HG02610 (cell line): ENCODE measurements around the gene TSKS.

Experiments used
- ATAC-seq: cut with Tn5 transposase; IDR thresholded peaks from one replicate; pipeline ENCODE4 v1.9.1; 2021; ENCODE audit warnings: mild to moderate bottlenecking, moderate library complexity; ENCODE audit not compliant: unreplicated experiment

The TSKS gene, protein sequence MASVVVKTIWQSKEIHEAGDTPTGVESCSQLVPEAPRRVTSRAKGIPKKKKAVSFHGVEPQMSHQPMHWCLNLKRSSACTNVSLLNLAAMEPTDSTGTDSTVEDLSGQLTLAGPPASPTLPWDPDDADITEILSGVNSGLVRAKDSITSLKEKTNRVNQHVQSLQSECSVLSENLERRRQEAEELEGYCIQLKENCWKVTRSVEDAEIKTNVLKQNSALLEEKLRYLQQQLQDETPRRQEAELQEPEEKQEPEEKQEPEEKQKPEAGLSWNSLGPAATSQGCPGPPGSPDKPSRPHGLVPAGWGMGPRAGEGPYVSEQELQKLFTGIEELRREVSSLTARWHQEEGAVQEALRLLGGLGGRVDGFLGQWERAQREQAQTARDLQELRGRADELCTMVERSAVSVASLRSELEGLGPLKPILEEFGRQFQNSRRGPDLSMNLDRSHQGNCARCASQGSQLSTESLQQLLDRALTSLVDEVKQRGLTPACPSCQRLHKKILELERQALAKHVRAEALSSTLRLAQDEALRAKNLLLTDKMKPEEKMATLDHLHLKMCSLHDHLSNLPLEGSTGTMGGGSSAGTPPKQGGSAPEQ

DNA sequence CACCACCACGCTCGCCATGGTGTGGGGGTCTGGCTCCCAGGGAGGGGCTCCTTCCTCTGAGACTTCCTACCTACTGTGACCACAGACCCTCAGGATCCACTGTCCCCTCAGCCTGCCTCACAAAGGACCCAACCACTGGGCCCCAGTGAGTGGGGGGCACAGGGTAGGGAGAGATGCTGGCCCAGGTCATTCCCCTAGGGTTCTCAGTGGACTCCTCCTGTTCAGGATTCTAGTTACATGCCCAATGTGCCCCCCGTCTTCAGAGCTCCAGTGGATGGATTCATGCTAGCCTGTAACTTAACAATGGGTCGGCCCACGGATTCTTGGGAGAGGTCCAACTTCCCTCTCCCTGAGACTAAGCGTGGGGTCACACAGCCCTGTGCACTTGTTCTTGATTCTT lies at the start of gene TSKS:
TSS of gene TSKS (minus strand) at position 77 of the 400 bp plus-strand sequence. CDS start at position 18, 59 bp downstream.
- no peak for ATAC-seq

DNA sequence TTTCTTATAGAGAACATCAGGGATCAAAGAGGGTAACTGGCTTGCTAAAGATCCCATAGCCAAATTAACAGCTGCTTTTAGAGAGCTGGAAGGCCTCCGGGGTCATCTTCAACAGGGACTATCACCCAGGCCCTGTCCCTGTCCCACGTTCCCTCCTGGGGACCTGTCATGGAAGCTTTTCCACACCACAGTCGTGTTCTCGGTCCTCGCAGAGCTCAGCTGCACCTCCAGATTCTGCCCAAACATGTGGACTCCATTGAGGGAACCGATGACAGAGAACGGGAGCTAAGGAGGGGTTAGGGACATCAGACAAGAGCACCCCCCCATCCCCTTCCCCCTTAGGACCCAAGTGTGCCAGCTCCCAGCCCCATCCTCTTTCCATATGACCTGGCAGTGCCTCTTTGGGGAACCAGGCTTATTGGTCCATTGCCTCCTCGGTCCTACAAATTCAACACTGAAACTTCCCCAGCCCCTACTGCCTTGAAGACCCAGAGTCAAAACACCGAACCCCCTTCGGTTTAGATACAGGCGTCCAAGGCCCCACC lies 49.4 kb upstream of the TSKS start:
- no peak for ATAC-seq

DNA sequence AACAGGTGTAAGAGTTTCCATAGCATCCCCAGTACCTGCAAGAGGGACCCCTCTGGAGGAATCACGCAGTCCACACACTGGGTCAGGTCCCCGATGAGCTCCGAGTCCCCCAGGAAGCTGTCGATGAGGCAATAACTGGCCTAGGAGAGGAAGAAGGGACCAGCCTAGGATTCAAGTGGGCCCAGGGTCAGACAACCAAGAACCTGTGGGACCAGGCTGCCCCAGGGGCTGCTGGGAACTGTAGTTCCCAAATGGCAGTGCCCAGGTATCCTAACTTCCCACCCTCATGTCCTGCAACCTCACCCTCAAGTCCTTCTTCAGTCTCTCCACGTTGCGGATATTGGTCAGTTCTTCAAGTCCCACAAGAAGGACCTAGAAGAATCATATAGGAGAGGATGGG lies 48.2 kb upstream of the TSKS start:
- ATAC-seq: no peak

DNA sequence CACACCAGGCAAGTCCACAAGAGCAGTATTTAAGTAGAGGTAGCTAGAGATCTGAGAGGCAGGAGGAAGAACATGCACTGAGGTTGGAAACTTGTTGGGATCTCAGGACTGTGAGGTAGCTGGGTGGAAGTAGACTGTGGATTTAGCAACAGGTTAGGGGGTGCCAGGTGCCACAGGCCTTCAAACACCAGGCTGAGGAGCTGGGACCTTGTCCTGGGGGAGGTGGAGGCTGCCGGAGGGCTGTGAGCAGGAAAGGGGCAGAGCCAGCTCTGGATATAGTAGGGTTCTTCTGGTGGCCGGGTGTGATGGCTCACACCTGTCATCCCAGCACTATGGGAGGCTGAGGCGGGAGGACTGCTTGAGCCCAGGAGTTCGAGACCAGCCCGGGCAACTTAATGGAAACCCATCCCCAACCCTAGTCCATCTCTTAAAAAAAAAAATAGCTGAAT lies 46.9 kb upstream of the TSKS start:
- no peak for ATAC-seq

DNA sequence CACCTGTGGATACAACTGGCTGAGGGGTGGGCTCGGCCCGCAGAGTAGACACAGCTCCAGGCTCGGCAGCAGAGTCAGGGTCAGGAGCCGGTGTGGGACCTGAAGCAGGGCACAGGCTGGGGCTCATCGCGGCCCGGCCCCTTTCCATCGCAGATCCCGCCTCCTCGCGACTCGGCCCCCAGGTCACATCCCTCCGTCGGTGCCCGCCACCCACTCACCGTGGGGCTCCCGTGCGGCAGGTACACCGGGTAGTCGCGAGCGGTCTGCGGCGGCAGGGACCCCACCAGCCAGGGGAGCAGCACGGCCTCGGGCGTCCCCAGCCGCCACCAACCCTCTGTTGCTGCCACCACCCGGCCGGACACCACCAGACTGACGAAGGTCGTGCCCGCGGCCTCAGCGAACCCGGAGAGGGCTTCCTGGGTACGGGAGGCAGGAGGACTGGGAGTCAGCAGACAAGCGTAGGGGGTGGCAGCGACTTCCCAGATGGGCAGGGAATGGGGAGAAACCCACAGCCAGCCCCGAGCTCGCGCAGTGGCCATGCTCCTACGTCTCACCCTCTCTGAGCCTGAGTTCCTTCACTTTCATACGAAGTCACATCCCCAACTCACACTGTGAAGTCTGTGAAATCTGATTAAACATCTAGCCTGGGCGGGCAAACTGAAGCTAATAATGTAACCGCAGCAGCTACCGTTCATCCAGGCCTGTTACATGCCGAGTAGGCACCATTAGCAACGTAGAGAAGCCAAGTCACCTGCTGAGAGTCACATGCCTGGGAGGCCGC lies 46.2 kb upstream of the TSKS start:
- ATAC-seq: no peak

DNA sequence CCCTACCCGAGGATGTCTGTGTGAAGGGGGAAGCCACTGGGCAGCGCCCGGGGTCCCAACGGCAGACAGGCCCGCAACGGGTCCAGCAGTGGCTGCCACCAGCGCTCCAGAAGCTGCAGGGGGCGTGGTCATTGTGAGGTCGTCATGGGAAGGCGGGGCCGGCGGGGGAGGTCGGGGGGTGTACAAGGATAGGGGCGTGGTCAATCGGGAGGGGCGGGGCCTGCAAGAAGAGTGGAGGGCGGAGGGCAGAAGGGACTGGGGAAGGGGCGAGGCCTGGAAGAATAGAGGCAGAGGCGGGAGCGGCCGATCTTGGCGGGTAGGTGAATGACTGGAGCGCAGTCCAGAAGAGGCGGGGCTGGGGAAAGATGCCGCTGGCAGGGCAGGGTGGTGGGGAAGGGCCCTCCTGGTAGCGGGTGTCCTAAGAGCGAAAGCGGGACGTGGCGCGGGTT lies 45.6 kb upstream of the TSKS start:
- no peak for ATAC-seq

DNA sequence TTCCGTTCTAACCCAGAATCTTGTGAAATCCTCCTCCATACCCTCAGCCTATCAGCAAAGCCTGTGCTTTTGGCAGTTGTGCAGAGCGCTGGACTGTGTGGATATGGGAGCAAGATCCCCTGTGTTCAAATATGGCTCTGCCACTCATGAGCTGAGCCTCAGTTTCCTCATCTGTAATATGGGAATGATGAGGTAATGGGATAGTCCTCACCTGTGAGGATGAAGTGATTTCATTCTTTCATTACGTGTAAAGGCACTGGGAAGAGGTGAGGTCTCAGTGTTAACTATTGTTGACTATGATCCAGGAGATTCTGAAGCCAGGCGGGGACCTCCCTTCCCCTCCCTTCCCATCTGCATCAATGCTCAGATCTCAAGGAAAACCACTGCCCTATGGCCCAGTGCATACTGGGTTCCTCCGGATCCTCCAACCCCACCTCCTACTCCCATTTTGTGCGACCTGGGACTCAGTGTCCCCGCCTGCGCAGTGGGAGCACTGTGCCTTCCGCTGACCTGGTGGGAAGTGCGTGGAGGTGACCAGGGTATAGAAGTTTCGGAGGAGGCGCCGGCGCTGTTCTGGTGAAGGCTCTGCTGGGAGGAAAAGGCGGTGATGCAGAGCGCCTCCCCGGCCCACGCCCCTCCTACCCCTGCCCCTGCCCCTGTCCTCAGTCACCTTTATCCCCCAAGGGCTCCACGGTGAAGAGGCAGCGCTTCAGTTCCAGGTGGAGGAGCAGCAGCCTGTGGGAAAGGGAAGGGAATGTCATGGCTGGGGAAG lies 45.0 kb upstream of the TSKS start:
- ATAC-seq: no peak

DNA sequence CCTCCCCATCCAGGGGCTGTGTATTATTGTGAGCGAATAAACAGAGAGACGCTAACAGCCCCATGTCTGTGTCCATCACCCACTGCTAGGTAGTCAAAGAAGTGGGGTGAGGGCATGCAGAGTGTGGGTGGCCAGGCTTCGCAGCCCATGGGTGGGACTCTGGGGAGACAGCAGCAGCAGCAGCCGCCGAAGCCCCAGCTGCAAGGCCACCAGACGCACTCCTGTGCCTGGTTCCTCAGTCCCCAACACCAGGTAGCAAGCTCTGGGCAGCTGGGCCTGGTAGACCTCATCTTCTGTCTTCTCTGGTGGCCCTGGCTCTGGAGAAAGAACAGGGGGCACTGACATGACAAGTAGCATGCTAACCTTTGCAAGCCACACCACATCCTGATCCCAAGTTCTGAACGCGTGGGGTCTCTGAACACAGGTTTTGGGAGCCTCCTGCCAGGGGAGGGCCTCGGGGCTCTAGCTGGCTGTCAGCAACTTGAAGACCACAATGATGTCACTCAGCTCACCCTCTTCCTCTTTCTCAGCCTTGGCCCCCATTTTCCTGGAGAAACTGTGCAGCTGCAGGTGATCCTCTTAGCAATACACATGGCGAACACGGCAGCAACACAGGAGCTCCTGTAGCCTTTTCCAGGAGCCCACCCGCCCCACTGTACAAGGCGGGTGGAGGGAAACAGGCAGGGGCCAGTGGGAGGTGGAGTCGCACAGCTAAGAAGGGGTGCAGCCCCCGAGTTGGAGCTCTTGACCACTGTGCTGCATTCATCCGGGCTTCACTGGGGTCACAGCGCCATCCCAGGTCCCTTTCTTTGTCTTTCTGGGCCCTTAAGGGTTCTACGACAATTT lies 44.2 kb upstream of the TSKS start:
- ATAC-seq: no peak

DNA sequence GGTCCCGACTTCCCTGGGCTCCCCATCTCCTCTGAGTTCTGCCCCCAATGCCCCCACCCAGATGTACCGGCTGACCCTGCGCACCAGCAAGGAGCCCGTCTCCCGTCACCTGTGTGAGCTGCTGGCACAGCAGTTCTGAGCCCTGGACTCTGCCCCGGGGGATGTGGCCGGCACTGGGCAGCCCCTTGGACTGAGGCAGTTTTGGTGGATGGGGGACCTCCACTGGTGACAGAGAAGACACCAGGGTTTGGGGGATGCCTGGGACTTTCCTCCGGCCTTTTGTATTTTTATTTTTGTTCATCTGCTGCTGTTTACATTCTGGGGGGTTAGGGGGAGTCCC lies 43.5 kb upstream of the TSKS start:
- ATAC-seq: no peak

DNA sequence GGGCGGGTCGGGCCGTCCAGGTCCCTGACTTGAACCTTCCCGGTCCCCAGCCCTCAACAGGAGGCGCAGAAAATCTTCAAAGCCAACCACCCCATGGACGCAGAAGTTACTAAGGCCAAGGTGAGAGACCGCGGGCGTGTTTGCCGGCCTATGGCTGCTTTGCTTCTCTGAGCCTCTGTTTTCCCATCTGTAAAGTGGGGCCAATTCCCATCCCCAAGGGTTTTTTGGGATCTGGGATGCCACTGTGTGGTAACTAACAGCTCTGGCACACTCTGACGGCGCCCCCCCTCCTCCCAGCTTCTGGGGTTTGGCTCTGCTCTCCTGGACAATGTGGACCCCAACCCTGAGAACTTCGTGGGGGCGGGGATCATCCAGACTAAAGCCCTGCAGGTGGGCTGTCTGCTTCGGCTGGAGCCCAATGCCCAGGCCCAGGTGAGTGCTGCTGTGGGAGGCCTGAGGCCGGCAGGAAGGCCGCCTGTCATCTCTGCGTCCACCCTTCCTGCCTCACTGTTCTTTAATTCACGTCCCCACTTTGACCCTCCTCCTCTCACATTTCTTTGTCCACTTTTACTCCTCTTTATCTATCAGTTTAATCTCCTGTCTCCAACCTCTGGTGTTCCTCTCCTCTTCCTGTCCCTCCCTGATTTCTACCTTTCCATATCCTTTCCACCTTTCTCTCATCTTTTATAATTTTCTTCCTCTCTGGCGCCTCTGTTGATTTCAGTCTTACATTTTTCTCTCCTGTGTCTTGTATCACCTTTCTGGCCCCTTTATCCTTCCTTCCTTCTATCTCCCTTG lies 42.9 kb upstream of the TSKS start:
- no peak for ATAC-seq

DNA sequence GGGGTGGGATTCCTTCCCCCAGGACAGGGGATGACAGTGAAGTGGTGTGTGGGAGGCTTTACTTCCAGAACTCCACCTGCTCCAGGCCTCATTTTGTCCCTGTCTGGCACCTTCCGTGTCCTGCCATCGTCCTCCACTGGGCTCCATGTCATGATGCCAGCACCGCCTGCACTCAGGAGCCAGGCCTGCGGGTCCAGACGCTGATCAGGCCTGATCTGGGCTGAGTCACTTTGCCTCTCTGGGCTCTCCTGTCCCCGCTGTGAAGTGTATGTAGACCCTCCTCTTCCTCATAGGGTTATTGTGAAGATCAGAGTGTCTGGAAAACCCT lies 40.4 kb upstream of the TSKS start:
- no peak for ATAC-seq

DNA sequence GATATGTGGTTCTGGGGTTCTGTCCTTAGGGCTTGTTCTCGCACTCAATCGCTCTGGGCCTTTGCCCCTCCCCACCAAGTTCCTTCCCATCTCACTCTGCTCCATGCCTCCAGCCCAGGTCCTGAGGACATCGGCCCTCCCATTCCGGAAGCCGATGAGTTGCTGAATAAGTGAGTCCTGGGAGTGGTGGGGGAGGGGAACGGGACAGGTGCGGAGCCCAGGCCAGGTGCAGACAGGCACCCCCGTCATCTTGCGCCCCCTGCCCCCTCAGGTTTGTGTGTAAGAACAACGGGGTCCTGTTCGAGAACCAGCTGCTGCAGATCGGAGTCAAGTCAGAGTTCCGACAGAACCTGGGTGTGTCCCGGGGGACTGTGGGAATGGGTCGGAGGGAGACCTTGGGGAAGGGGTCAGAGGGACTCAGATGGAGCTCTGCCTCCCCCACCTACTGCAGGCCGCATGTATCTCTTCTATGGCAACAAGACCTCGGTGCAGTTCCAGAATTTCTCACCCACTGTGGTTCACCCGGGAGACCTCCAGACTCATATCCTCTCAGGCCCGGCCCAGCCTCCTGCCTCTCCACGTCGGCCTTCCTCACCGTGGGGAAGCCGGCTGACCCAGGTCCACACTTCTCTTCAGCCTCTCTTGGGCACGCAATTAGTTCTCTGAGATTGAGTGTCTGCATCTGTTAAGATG lies 39.9 kb upstream of the TSKS start:
- ATAC-seq: no peak

DNA sequence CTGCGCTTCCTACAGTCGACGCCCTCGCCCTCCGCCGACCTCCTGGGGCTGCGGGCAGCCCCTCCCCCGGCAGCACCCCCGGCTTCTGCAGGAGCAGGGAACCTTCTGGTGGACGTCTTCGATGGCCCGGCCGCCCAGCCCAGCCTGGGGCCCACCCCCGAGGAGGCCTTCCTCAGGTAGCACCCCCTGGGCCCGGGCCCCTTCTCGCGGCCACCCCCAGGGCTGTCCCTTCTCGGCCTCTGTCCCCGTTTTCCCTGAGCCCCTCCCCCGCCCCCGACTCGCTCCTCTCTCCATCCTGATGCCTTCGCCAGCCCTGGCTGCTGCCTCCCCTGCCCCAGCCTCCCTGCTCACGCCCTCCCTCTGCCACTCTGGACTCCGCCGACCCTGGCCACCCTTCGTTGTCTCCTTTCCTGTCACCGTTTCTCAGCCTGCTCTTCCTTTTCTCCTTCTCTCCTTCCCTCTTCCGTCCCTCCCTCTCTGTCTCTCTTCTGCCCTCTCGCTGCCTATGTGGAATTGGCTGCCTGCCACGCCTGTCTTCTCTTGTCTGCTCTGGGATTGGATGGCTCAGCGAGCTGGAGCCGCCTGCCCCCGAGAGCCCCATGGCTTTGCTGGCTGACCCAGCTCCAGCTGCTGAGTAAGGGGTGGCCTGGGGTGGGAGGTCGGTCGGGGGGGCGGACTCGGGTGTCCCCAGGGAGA lies 39.0 kb upstream of the TSKS start:
- ATAC-seq: no peak

DNA sequence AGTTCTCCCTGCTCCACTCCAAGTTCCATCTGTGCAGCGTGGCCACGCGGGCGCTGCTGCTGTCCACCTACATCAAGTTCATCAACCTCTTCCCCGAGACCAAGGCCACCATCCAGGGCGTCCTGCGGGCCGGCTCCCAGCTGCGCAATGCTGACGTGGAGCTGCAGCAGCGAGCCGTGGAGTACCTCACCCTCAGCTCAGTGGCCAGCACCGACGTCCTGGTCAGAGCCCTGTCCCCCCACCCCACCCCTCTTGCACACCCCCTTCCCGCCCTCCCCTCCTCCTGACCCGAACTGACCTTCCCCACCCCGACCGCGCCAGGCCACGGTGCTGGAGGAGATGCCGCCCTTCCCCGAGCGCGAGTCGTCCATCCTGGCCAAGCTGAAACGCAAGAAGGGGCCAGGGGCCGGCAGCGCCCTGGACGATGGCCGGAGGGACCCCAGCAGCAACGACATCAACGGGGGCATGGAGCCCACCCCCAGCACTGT lies 38.3 kb upstream of the TSKS start:
- ATAC-seq: no peak

DNA sequence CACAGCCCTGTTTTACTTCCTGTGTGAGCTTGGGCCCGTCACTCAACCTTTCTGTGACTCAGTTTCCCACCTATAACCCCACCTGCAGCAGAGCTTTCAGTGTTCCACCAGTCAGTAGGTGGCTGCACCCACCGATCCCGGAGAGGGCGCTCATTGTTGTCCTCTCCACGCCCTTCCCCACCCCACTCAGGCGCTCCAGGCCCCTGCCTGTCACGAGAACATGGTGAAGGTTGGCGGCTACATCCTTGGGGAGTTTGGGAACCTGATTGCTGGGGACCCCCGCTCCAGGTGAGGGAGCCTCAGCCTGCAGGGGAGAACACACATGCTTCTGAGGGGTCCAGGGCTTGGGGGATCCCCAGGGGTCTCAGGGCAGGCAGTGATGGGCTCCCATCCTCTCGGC lies 37.7 kb upstream of the TSKS start:
- no peak for ATAC-seq

DNA sequence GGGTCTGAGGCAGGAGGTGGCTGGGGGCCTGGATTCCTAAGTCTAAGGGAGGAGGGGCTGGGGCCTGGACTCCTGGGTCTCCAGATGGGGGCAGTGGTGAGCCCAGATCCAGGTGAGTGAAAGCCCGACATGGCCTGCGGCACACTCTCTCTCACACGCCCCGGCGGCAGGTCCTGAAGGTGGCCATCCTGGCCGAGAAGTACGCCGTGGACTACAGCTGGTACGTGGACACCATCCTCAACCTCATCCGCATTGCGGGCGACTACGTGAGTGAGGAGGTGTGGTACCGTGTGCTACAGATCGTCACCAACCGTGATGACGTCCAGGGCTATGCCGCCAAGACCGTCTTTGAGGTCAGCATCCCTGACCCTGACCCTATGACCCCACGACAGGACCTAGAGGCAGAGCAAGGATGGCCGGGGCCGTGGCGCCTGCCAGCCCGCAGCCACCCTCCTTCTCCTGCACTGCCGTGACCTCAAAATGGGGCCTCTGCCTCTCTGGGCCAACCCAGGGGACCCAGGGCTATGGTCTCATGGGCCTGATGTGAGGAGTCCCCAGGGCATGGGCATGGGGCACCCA lies 36.8 kb upstream of the TSKS start:
- no peak for ATAC-seq

DNA sequence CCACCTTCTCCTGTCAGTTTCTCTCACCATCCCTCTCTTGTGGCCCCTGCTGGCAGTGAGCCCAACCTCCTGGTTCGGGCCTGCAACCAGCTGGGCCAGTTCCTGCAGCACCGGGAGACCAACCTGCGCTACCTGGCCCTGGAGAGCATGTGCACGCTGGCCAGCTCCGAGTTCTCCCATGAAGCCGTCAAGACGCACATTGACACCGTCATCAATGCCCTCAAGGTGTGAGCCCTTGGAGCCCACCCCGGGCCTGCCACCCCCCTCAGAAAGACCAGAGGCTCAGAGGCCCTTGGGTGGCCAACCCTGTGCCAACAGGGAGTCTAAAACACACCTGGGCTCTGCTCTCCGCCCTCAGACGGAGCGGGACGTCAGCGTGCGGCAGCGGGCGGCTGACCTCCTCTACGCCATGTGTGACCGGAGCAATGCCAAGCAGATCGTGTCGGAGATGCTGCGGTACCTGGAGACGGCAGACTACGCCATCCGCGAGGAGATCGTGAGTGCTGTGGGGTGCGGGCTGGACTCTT lies 36.2 kb upstream of the TSKS start:
- ATAC-seq: no peak
